Mesenchymal stem cell (in vitro differentiated cells and primary cell): ENCODE results near the gene FADS1.

Source experiments
- DNase-seq: peaks from one replicate; pipeline ENCODE4 v3.0.0-alpha.2; 2013
- H2AFZ ChIP-seq: one replicate; pipeline ENCODE4 v1.6.1; 2013; ENCODE audit warnings: low read depth, mild to moderate bottlenecking, control low read depth, inconsistent platforms, low read length, moderate library complexity
- H2AK5ac ChIP-seq: 2 replicates; pipeline ENCODE4 v1.6.1; 2013; ENCODE audit warnings: low read length, moderate library complexity, mild to moderate bottlenecking, inconsistent platforms; ENCODE audit not compliant: severe bottlenecking
- H2BK120ac ChIP-seq: one replicate; pipeline ENCODE4 v1.6.1; 2013; ENCODE audit warnings: low read depth, mild to moderate bottlenecking, inconsistent platforms, low read length, moderate library complexity
- H2BK12ac ChIP-seq, 2 experiments: one replicate each; pipeline ENCODE4 v1.6.1; 2013; ENCODE audit warnings: inconsistent platforms in 2 of 2, low read length in 2 of 2, mild to moderate bottlenecking in 2 of 2, moderate library complexity in 2 of 2, control low read depth in 1 of 2
- H2BK15ac ChIP-seq: one replicate; pipeline ENCODE4 v1.6.1; 2013; ENCODE audit warnings: mild to moderate bottlenecking, low read depth, inconsistent platforms; ENCODE audit not compliant: poor library complexity, severe bottlenecking
- H2BK5ac ChIP-seq: 2 replicates; pipeline ENCODE4 v1.6.1; 2013; ENCODE audit warnings: low read depth, mild to moderate bottlenecking, low read length, control low read depth, inconsistent platforms; ENCODE audit not compliant: poor library complexity, severe bottlenecking
- H3K14ac ChIP-seq, 2 experiments: one replicate each; pipeline ENCODE4 v1.6.1; 2013; ENCODE audit warnings: inconsistent platforms in 2 of 2, low read length in 2 of 2, control low read depth in 1 of 2, mild to moderate bottlenecking in 1 of 2, moderate library complexity in 1 of 2
- H3K18ac ChIP-seq, 2 experiments: one replicate each; pipeline ENCODE4 v1.6.1; 2013; ENCODE audit warnings: inconsistent platforms in 2 of 2, low read length in 2 of 2, control low read depth in 1 of 2, low read depth in 1 of 2, mild to moderate bottlenecking in 1 of 2
- H3K23ac ChIP-seq, 2 experiments: one replicate each; pipeline ENCODE4 v1.6.1; 2013; ENCODE audit warnings: inconsistent platforms in 2 of 2, low read length in 2 of 2, mild to moderate bottlenecking in 2 of 2, moderate library complexity in 2 of 2, control low read depth in 1 of 2
- H3K27ac ChIP-seq: 2 replicates; pipeline ENCODE4 v1.5.1; 2013; ENCODE audit warnings: mild to moderate bottlenecking, moderate library complexity, low read length, control low read depth, inconsistent platforms; ENCODE audit not compliant: poor library complexity, severe bottlenecking
- H3K27me3 ChIP-seq, 2 experiments: 2 replicates each; pipeline versions ENCODE4 v1.6.1 to v1.7.0; 2013; ENCODE audit warnings: low read length in 2 of 2, mild to moderate bottlenecking in 2 of 2, moderate library complexity in 2 of 2, control low read depth in 1 of 2, inconsistent platforms in 1 of 2; ENCODE audit not compliant: control insufficient read depth in 1 of 2, insufficient read depth in 1 of 2
- H3K36me3 ChIP-seq, 2 experiments: 2 replicates each; pipeline versions ENCODE4 v1.6.1 to v1.7.0; 2013; ENCODE audit warnings: low read length in 2 of 2, control low read depth in 1 of 2, inconsistent platforms in 1 of 2, low read depth in 1 of 2, mild to moderate bottlenecking in 1 of 2; ENCODE audit not compliant: insufficient read depth in 2 of 2, control insufficient read depth in 1 of 2
- H3K4ac ChIP-seq, 2 experiments: one replicate each; pipeline ENCODE4 v1.6.1; 2013; ENCODE audit warnings: inconsistent platforms in 2 of 2, low read length in 2 of 2, mild to moderate bottlenecking in 2 of 2, moderate library complexity in 2 of 2, control low read depth in 1 of 2, low read depth in 1 of 2
- H3K4me1 ChIP-seq: 2 replicates; pipeline ENCODE4 v1.6.1; 2013; ENCODE audit warnings: low read depth, low read length, control low read depth; ENCODE audit not compliant: control insufficient read depth, insufficient read depth
- H3K4me2 ChIP-seq: 2 replicates; pipeline ENCODE4 v1.6.1; 2013; ENCODE audit warnings: low read length, mild to moderate bottlenecking, inconsistent platforms; ENCODE audit not compliant: poor library complexity, severe bottlenecking
- H3K4me3 ChIP-seq, 2 experiments: 2 replicates each; pipeline versions ENCODE4 v1.5.1 to v1.7.0; 2013; ENCODE audit warnings: low read length in 2 of 2, mild to moderate bottlenecking in 2 of 2, control low read depth in 1 of 2, low read depth in 1 of 2; ENCODE audit not compliant: insufficient read depth in 1 of 2
- H3K79me1 ChIP-seq: replicated peaks from 2 replicates; pipeline ENCODE4 v1.6.1; 2013; ENCODE audit warnings: mild to moderate bottlenecking, control low read depth, low read length, inconsistent platforms; ENCODE audit not compliant: poor library complexity, severe bottlenecking
- H3K9ac ChIP-seq: 2 replicates; pipeline ENCODE4 v1.7.0; 2013; ENCODE audit warnings: mild to moderate bottlenecking, low read length, moderate library complexity
- H3K9me3 ChIP-seq: 2 replicates; pipeline ENCODE4 v1.7.0; 2013; ENCODE audit warnings: mild to moderate bottlenecking, low read length; ENCODE audit not compliant: control insufficient read depth
- H4K8ac ChIP-seq: one replicate; pipeline ENCODE4 v1.6.1; 2013; ENCODE audit warnings: inconsistent platforms, mild to moderate bottlenecking, low read length, moderate library complexity
- H4K91ac ChIP-seq: one replicate; pipeline ENCODE4 v1.6.1; 2013; ENCODE audit warnings: mild to moderate bottlenecking, low read length, inconsistent platforms
- WGBS: methylation state at CpG from one replicate; pipeline ENCODE4 v1.1.7; 2013; ENCODE audit warnings: mixed read lengths; 5-methylcytosine and 5-hydroxymethylcytosine counted together

The FADS1 gene

DNA sequence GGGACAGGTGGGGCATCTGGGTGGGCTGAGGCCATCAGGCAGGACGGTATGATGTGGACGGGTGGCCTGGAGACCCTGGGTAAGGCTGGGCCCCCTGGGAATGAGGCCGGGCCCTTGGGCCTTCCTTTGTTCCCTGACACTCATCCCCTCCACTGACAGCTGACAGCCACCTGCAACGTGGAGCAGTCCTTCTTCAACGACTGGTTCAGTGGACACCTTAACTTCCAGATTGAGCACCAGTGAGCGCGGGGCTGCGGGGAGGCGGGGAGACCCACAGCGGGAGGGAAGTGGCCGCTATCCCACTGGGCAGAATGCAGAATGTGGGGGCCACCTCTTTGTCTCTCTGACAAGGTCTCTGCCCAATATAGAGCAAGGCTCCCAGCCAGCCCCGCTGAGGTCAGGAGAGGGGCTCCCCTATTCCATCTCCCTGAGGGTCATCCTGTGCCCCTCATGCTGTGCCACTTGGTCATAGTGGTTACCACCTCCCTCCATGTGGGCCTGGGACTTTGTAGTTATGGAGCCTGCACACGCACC lies 46.8 kb upstream of the FADS1 start:
- no peaks in the 10 kb centered on the region for H3K9me3 ChIP-seq
- no peak overlapping the region for H3K9ac ChIP-seq
- WGBS: 95% methylated on average over 13 of the region's 13 CpGs
- H3K27ac ChIP-seq: no peak overlapping the region
- H2BK12ac ChIP-seq: no peak overlapping the region
- H4K91ac ChIP-seq: no peak overlapping the region
- H3K4me1 ChIP-seq: peaks cover 5% of the 10 kb centered on the region
- H4K8ac ChIP-seq: peak overlapping the region; percentile 32
- no peak overlapping the region for H2BK120ac ChIP-seq
- no peak overlapping the region for H3K23ac ChIP-seq
- no peak overlapping the region for H3K4me3 ChIP-seq
- no peak overlapping the region for H3K18ac ChIP-seq
- H2BK15ac ChIP-seq: no peak overlapping the region
- H3K4ac ChIP-seq: no peak overlapping the region
- no peak overlapping the region for H2AFZ ChIP-seq
- H2AK5ac ChIP-seq: no peak overlapping the region
- DNase-seq: no peak
- H3K4me2 ChIP-seq: no peak overlapping the region
- H3K36me3 ChIP-seq: peaks cover 56 to 71% of the 10 kb centered on the region in 2 experiments
- H3K27me3 ChIP-seq: no peaks in the 10 kb centered on the region
- no peak overlapping the region for H3K14ac ChIP-seq
- peaks cover 5% of the 10 kb centered on the region for H3K79me1 ChIP-seq
- no peak overlapping the region for H2BK5ac ChIP-seq

- H3K23ac ChIP-seq: no peak overlapping the region
- no peak overlapping the region for H3K18ac ChIP-seq
- H3K4me3 ChIP-seq: no peak overlapping the region
- peaks cover 5% of the 10 kb centered on the region for H3K79me1 ChIP-seq
- peaks cover 5% of the 10 kb centered on the region for H3K4me1 ChIP-seq
- no peak overlapping the region for H3K27ac ChIP-seq
- H2AFZ ChIP-seq: no peak overlapping the region
- H3K27me3 ChIP-seq: no peaks in the 10 kb centered on the region
- DNase-seq: no peak
- H3K36me3 ChIP-seq: peaks cover 56 to 73% of the 10 kb centered on the region in 2 experiments
- no peak overlapping the region for H2BK15ac ChIP-seq
- 94% methylated on average over 18 of the region's 18 CpGs for WGBS
- no peak overlapping the region for H4K91ac ChIP-seq
- H3K4me2 ChIP-seq: no peak overlapping the region
- H3K4ac ChIP-seq: no peak overlapping the region
- no peaks in the 10 kb centered on the region for H3K9me3 ChIP-seq
- H2BK120ac ChIP-seq: no peak overlapping the region
- no peak overlapping the region for H3K9ac ChIP-seq
- no peak overlapping the region for H3K14ac ChIP-seq
- no peak overlapping the region for H2AK5ac ChIP-seq
- H2BK5ac ChIP-seq: no peak overlapping the region
- H2BK12ac ChIP-seq: no peak overlapping the region
- H4K8ac ChIP-seq: no peak overlapping the region
Measured at GRCh38 chr11:61862714-61863547, 46.1 kb upstream of the FADS1 start.

DNA sequence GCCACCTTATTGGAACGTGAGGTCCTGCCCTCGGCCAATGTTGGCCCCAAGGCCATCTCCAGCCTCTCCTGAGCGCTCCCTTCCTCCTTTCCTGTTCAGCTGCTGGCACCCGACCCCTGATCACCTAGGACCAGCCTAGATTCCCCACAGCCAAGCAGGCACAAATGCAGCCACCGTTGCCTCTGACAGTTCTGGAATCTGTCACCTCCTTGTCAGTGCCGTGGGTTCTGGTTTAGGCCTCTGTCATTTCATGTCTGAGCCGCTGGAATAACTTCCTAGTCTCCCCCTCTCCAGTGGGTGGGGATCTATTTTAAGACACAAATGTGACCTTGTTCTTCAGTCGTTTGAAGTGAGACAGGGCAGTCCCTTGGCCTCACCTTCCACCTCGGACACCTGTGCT lies 44.8 kb upstream of the FADS1 start:
- H3K27ac ChIP-seq: no peak overlapping the region
- no peak overlapping the region for H2BK12ac ChIP-seq
- H3K14ac ChIP-seq: no peak overlapping the region
- no peak overlapping the region for H3K18ac ChIP-seq
- no peaks in the 10 kb centered on the region for H3K9me3 ChIP-seq
- H2BK120ac ChIP-seq: no peak overlapping the region
- H3K9ac ChIP-seq: no peak overlapping the region
- no peak overlapping the region for H3K4me2 ChIP-seq
- H3K4ac ChIP-seq: no peak overlapping the region
- H2BK5ac ChIP-seq: no peak overlapping the region
- no peak overlapping the region for H4K91ac ChIP-seq
- H2BK15ac ChIP-seq: no peak overlapping the region
- H3K27me3 ChIP-seq: no peaks in the 10 kb centered on the region
- H3K79me1 ChIP-seq: peaks cover 14% of the 10 kb centered on the region
- peaks cover 5% of the 10 kb centered on the region for H3K4me1 ChIP-seq
- no peak overlapping the region for H3K4me3 ChIP-seq
- H3K23ac ChIP-seq: peak overlapping the region in 1 of 2 experiments; percentile 44
- H4K8ac ChIP-seq: no peak overlapping the region
- WGBS: 69% methylated on average over 9 of the region's 9 CpGs
- DNase-seq: no peak
- H2AFZ ChIP-seq: no peak overlapping the region
- peaks cover 69 to 81% of the 10 kb centered on the region in 2 experiments for H3K36me3 ChIP-seq
- H2AK5ac ChIP-seq: no peak overlapping the region

GRCh38 chr11:61860054-61860903 lies 43.5 kb upstream of the FADS1 start:
- DNase-seq: no peak
- Histone ChIP-seq H2BK12ac (no peak overlapping the region), H3K4me3 (no peak overlapping the region), H3K36me3 (peaks cover 72 to 81% of the 10 kb centered on the region in 2 experiments), H3K4ac (no peak overlapping the region), H3K4me2 (no peak overlapping the region), H3K79me1 (peaks cover 15% of the 10 kb centered on the region), H4K91ac (no peak overlapping the region), H3K23ac (no peak overlapping the region), H3K27me3 (no peaks in the 10 kb centered on the region), H2BK120ac (no peak overlapping the region), H3K27ac (no peak overlapping the region), H2AK5ac (no peak overlapping the region), H2AFZ (no peak overlapping the region), H3K18ac (no peak overlapping the region), H2BK15ac (no peak overlapping the region), H3K9me3 (no peaks in the 10 kb centered on the region), H3K14ac (no peak overlapping the region), H3K9ac (no peak overlapping the region), H2BK5ac (no peak overlapping the region), H4K8ac (no peak overlapping the region), H3K4me1 (peaks cover 8% of the 10 kb centered on the region)
- 97% methylated on average over 16 of the region's 16 CpGs for WGBS
